Measurements from ENCODE around the gene MTREX.

The MTREX gene

GRCh38 chr5:55437452-55437851 lies 129.7 kb downstream of the MTREX start:
- DNase-seq = no peak

- no peak for DNase-seq
Measured at GRCh38 chr5:55437859-55438206, 130.0 kb downstream of the MTREX start.

DNA sequence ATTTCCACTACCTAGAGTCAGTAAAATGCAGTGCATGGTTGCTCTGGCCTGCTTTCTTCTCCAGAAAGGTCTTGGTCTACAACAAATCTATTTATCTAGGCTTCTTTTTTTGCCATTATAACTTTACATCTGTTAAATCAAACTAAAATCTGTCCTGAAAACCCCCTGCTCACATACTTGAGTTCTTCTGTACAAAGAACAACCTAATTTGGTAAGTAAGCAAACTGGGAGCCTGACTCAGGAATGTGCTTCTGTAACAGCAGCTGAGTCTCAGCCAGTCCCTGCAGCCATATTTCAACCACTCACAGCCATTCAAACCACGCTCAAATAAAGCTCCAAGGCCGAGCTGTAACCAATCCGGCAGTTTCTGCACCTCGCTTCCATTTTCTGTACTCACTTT lies 131.2 kb downstream of the MTREX start:
- DNase-seq = no peak

DNA sequence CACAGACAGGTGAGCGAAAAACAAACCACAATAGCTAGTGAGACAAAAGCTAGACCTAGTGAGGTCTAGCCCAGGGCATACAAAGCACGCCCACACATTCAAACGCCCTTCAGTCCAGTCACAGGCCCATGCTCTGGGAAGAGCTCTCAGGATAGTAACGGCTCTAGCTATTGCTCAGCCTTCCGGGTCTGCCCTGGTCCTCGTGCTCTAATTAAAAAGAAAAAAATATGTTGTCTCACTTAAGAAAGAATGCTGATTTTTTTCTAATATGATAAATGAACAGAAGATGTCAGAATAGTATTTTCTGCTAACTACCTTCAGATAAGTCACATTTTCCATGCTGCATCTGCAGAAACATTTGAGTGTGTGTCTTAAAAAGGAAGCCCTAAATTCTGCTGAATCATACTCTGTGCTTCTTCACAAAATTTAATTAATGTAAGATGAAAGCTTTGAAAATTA lies 132.4 kb downstream of the MTREX start:
- no peak for DNase-seq

DNA sequence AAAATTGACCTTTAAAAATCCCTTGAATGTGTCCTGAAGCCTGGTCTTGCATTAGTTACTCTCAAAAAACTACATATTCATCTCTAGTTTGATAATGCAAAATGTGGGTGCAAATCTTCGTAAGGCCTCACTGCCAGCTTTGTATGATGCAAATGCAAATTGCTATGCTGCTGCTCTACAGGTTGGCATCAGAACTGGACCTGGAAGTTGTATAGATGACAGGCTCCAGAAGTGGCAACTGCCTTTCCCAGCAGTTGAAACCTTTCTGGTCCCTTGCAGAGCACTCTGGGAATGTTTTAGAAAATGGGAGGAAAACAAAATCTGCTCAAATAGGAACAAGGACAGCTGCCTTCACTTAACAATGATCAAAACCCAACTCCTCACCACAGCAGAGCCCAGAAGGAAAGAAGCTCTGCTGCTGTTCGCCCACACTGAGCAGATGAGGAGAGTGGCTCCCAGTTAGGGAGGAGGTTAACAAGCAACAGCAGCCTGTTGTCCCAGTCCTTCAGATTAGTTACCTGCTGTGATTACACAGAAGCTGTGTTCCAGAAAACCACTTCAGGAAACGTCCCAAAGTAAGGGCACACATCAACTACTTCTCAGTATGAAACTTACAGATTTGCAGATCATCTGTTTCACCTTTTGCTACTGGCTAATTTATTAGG lies 133.4 kb downstream of the MTREX start:
- DNase-seq = no peak

- DNase-seq = no peak
Measured at GRCh38 chr5:55441954-55442353, 134.2 kb downstream of the MTREX start.

GRCh38 chr5:55445791-55446190 lies 138.0 kb downstream of the MTREX start:
- no peak for DNase-seq

- DNase-seq = no peak
Measured at GRCh38 chr5:55446640-55447351, 139.0 kb downstream of the MTREX start.

- no peak for DNase-seq
Measured at GRCh38 chr5:55450050-55450765, 142.4 kb downstream of the MTREX start.

- DNase-seq = no peak
Measured at GRCh38 chr5:55451976-55452375, 144.2 kb downstream of the MTREX start.

DNA sequence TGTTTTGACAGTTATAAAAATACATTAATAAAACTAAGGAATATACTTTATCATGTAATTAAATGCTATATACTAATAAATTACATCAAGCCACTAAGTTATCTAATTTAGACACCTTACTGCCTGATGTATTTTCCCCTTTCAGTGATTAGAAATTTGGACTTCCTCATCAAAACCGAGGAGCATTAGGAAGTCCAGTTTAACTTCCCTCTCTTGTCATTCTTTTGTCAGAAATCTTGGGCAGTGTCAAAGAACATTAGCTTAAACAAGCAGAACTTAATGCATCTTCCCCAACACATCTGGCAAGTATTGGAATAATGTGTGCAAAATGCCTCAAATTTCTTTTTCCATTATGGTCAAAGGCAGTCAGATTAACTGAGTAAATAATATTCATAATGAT lies 145.4 kb downstream of the MTREX start:
- DNase-seq = no peak

DNA sequence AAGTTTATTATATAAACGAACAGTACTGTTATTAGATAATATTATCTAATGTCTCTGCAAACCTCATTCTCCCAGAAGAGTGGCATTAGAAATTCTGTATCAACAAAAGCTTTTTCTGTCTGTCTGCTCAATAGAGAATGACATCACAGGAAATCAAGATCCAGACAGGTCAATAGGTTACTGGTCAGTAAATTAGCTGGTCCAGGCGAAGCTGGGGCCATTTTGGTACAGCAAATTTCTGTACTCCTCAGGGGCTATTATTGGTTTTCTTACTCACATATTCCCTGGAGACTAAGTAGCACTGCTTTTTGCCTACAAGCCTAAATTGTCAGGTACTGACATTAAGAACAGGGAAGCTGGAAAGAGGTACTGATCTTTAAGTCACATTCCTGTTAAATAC lies 146.5 kb downstream of the MTREX start:
- no peak for DNase-seq

GRCh38 chr5:55456216-55456895 lies 148.6 kb downstream of the MTREX start:
- DNase-seq = no peak

- DNase-seq = no peak
Measured at GRCh38 chr5:55459572-55459971, 151.8 kb downstream of the MTREX start.

DNA sequence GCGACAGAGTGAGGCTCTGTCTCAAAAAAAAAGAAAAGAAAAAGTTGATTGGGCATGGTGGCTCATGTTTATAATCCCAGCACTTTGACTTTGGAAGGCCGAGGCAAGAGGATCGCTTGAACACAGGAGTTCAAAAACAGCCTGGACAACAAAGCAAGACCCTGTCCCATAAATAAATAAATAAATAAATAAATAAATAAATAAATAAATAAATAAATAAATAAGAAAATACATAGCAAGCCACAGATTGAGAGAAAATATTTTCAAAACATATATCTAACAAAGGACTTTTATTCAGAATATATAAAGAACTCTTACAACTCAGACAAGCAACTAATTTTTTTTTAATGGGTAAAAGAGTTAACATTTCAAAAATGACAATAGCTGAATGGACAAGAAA lies 155.8 kb downstream of the MTREX start:
- DNase-seq = no peak

DNA sequence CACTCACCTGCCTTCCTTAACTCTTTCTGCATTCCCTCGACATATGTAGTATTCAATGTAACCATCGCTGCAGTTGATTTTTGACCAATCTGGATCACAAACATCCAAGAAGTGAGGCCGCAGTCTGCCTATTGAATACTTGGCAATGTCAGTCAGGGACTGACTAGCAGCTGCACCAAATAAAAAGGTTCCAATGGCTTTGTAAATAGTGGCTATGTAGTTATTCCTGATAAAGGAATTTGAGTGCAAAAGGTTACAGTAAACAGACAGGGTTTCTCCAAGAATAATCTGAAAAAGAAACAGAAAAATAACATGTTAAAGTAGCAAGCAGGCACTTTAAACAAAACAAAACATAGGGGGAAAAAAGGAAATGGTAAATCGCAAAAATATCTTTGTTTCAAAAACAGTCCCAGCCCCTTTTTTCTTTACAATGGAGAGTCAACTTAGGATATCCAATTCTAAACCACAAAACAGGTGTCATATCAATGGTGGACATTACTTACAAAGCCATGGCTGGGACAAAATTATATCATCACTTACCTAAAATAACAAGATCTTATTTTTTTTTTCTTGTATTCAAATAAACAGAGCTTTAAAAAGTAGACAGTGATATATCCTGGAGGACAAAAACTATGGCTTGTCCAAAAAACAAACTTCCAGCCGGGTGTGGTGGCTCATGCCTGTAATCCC lies 160.2 kb downstream of the MTREX start:
- no peak for DNase-seq

DNA sequence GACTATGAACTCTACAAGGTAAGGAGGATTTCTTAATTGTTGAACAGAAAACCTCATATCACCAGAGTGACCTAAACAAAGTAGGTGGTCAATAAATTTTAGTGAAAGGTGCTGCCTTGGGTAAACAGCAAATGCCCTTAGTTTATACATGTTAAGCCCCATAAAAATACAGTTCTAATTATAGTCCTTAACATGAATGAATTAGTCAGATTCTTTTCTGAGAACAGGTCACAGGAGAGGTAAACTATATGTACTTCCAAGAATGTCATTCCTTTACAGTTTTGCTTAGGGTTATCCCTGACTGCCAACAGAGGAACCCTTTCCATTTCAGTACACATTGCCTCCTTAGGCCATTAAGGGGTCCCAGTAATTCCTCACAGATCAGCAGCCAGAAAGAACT lies 162.1 kb downstream of the MTREX start:
- no peak for DNase-seq

DNA sequence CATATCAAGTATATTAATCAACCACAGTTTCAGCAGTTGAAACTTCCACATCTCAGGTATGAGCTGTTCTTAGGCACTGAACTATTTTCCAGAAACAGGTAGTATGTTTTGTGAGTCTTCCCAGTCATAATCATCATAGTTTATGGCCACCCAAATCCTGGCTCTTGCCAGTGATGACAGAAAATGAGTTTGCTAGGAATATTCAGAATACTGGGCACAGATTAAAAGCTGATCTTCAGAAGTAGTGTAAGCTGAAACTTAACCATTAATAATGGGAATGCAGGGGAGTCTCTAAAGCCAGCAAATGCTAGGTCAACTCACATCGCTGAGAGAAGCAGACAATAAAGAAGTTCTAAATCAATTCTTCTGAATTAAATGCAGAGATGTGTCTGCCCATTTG lies 162.5 kb downstream of the MTREX start:
- no peak for DNase-seq

DNA sequence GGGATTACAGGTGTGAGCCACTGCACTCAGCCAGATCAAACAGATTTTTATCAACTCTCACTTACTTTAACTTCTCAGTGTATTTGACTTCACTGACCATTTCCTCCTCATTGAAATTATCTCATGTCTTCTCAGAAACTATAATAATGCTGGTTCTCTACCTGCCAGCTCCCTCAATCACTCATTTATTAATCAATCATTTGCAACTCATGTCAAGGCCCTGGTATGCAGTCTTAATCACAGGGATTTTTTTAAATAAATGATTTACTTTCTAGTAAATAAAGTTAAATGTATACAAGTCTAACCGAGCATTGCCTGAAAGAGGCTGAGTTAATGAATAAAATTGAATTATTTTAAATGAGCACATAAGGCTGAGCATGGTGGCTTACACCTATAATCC lies 163.7 kb downstream of the MTREX start:
- no peak for DNase-seq

DNA sequence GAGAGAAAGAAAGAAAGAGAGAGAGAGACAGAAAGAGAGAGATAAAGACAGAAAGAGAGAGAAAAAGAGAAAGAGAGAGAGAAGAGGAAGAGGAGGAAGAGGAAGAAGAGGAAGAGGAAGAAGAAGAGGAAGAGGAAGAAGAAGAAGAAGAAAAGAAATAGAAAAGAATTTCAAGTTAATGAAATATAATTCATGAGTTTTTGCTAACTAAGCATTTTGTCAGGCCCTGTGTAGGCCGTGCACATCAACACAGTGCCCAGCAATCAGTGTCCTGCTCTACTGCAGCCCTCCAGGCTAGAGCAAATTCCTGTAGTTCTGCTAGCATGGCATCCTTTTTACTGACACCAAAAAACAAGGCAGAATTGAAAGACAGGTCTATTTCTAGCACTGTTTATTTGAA lies 164.9 kb downstream of the MTREX start:
- DNase-seq = no peak
